H9 (cell line): Measurements from ENCODE around the gene PTPN7. TPM values are rescaled to one million over a fixed set of nuclear protein-coding genes. Genes with fewer than 3 reads are reported as not detected.

Experiments
- DNase-seq: peaks from one replicate; pipeline ENCODE4 v3.0.0-alpha.2; 2017
- H2AFZ ChIP-seq: one replicate; pipeline ENCODE4 v1.6.1; 2013; ENCODE audit warnings: mild to moderate bottlenecking, low read length, control low read depth, moderate library complexity
- H2AK5ac ChIP-seq: 2 replicates; pipeline ENCODE4 v1.6.1; 2013; ENCODE audit warnings: low read length, control low read depth, mixed read lengths; ENCODE audit not compliant: insufficient read length
- H2BK120ac ChIP-seq: one replicate; pipeline ENCODE4 v1.6.1; 2013; ENCODE audit warnings: low read depth, mild to moderate bottlenecking, low read length, control low read depth, inconsistent platforms; ENCODE audit not compliant: poor library complexity, severe bottlenecking
- H2BK12ac ChIP-seq: 2 replicates; pipeline ENCODE4 v1.6.1; 2013; ENCODE audit warnings: low read length, control low read depth, mixed read lengths, low read depth; ENCODE audit not compliant: insufficient read length
- H2BK15ac ChIP-seq: 2 replicates; pipeline ENCODE4 v1.6.1; 2013; ENCODE audit warnings: low read depth, low read length, control low read depth
- H2BK20ac ChIP-seq: one replicate; pipeline ENCODE4 v1.6.1; 2013; ENCODE audit warnings: low read depth, mild to moderate bottlenecking, low read length, control low read depth, inconsistent platforms; ENCODE audit not compliant: poor library complexity, severe bottlenecking
- H2BK5ac ChIP-seq: 2 replicates; pipeline ENCODE4 v1.6.1; 2013; ENCODE audit warnings: low read length, control low read depth, mixed read lengths; ENCODE audit not compliant: insufficient read length
- H3K14ac ChIP-seq: 2 replicates; pipeline ENCODE4 v1.6.1; 2013; ENCODE audit warnings: low read length, control low read depth; ENCODE audit not compliant: insufficient read depth
- H3K18ac ChIP-seq: 2 replicates; pipeline ENCODE4 v1.6.1; 2013; ENCODE audit warnings: low read depth, mild to moderate bottlenecking, mixed read lengths, low read length, control low read depth; ENCODE audit not compliant: insufficient read length
- H3K23ac ChIP-seq: 2 replicates; pipeline ENCODE4 v1.6.1; 2013; ENCODE audit warnings: low read length, control low read depth, mixed read lengths, low read depth; ENCODE audit not compliant: insufficient read length
- H3K23me2 ChIP-seq: 2 replicates; pipeline ENCODE4 v1.6.1; 2013; ENCODE audit warnings: low read depth, mild to moderate bottlenecking, mixed read lengths, low read length, control low read depth; ENCODE audit not compliant: insufficient read length, poor library complexity, severe bottlenecking
- H3K27ac ChIP-seq: 2 replicates; pipeline ENCODE4 v1.5.1; 2013; ENCODE audit warnings: low read length, control low read depth, mixed read lengths, low read depth; ENCODE audit not compliant: insufficient read length
- H3K27me3 ChIP-seq: 2 replicates; pipeline ENCODE4 v1.6.1; 2013; ENCODE audit warnings: low read length, control low read depth, inconsistent platforms; ENCODE audit not compliant: insufficient read depth
- H3K4ac ChIP-seq: 2 replicates; pipeline ENCODE4 v1.6.1; 2013; ENCODE audit warnings: low read depth, mild to moderate bottlenecking, control low read depth, inconsistent platforms, low read length, moderate library complexity
- H3K4me1 ChIP-seq: 2 replicates; pipeline ENCODE4 v1.6.1; 2013; ENCODE audit warnings: low read length, control low read depth, inconsistent platforms; ENCODE audit not compliant: insufficient read depth
- H3K4me2 ChIP-seq: 2 replicates; pipeline ENCODE4 v1.6.1; 2013; ENCODE audit warnings: low read length, control low read depth, mixed read lengths; ENCODE audit not compliant: insufficient read length, insufficient read depth
- H3K56ac ChIP-seq: 2 replicates; pipeline ENCODE4 v1.6.1; 2013; ENCODE audit warnings: low read depth, mild to moderate bottlenecking, mixed read lengths, low read length, control low read depth; ENCODE audit not compliant: insufficient read length
- H3K79me1 ChIP-seq: 2 replicates; pipeline ENCODE4 v1.6.1; 2013; ENCODE audit warnings: low read depth, mild to moderate bottlenecking, moderate library complexity, low read length, control low read depth, inconsistent platforms; ENCODE audit not compliant: insufficient read depth, poor library complexity, severe bottlenecking
- H3K79me2 ChIP-seq: 2 replicates; pipeline ENCODE4 v1.6.1; 2013; ENCODE audit warnings: low read length, control low read depth, inconsistent platforms; ENCODE audit not compliant: insufficient read depth
- H3K9ac ChIP-seq: 2 replicates; pipeline ENCODE4 v1.6.1; 2013; ENCODE audit warnings: low read length, control low read depth, mixed read lengths; ENCODE audit not compliant: insufficient read length; ENCODE audit errors: extremely low read depth
- H3K9me3 ChIP-seq: one replicate; pipeline ENCODE4 v1.6.1; 2013; ENCODE audit warnings: low read depth, low read length, inconsistent platforms; ENCODE audit not compliant: control insufficient read depth
- H3T11ph ChIP-seq: one replicate; pipeline ENCODE4 v1.6.1; 2013; ENCODE audit warnings: mild to moderate bottlenecking, low read length, control low read depth, inconsistent platforms
- H4K20me1 ChIP-seq: one replicate; pipeline ENCODE4 v1.6.1; 2013; ENCODE audit not compliant: control insufficient read depth, insufficient read length, insufficient read depth
- H4K5ac ChIP-seq: 2 replicates; pipeline ENCODE4 v1.6.1; 2013; ENCODE audit warnings: low read depth, mild to moderate bottlenecking, mixed read lengths, low read length, control low read depth; ENCODE audit not compliant: insufficient read length
- H4K8ac ChIP-seq: replicated peaks from 2 replicates; pipeline ENCODE4 v1.6.1; 2013; ENCODE audit warnings: low read length, control low read depth, mixed read lengths, low read depth; ENCODE audit not compliant: insufficient read length
- H4K91ac ChIP-seq: 2 replicates; pipeline ENCODE4 v1.6.1; 2013; ENCODE audit warnings: low read depth, mild to moderate bottlenecking, moderate library complexity, mixed read lengths, low read length, control low read depth; ENCODE audit not compliant: insufficient read length
- H3K27ac Mint-ChIP-seq, 3 experiments: 2 replicates in 2 of 3; 3 replicates in 1 of 3; pipeline ENCODE4 v1.8.0; 2020 to 2021; ENCODE audit warnings: mixed read lengths in 3 of 3, mild to moderate bottlenecking in 1 of 3, moderate library complexity in 1 of 3
- H3K27me3 Mint-ChIP-seq: 2 replicates; pipeline ENCODE4 v1.8.0; 2021; ENCODE audit warnings: low read depth, mild to moderate bottlenecking, moderate library complexity, mixed read lengths
- H3K36me3 Mint-ChIP-seq, 3 experiments: 2 replicates in 2 of 3; 3 replicates in 1 of 3; pipeline ENCODE4 v1.8.0; 2020 to 2021; ENCODE audit warnings: low read depth in 3 of 3, mixed read lengths in 3 of 3; ENCODE audit not compliant: insufficient read depth in 1 of 3
- H3K4me1 Mint-ChIP-seq, 2 experiments: 2 replicates each; pipeline ENCODE4 v1.8.0; 2020; ENCODE audit warnings: mixed read lengths in 2 of 2
- H3K4me3 Mint-ChIP-seq, 2 experiments: 2 replicates in 1 of 2; 3 replicates in 1 of 2; pipeline ENCODE4 v1.8.0; 2020 to 2021; ENCODE audit warnings: mild to moderate bottlenecking in 2 of 2, mixed read lengths in 2 of 2, moderate library complexity in 1 of 2
- H3K9me3 Mint-ChIP-seq, 2 experiments: 2 replicates in 1 of 2; 3 replicates in 1 of 2; pipeline ENCODE4 v1.8.0; 2020; ENCODE audit warnings: mild to moderate bottlenecking in 2 of 2, mixed read lengths in 2 of 2, moderate library complexity in 1 of 2
- CTCF ChIP-seq: fragments of 200-600 bp; sonication (generic); conservative IDR thresholded peaks from 3 replicates; pipeline ENCODE4 v1.8.0; 2021; ENCODE audit warnings: antibody characterized with exemption, mild to moderate bottlenecking
- WGBS: extraction: QIAGEN DNeasy Blood & Tissue Kit; methylation state at CpG from one replicate; pipeline ENCODE4 v1.1.7; 2013; ENCODE audit warnings: missing lambda C conversion rate, low lambda C conversion rate, mixed read lengths; ENCODE audit not compliant: insufficient read length; ENCODE audit errors: extremely low coverage; 5-methylcytosine and 5-hydroxymethylcytosine counted together
- total RNA-seq: library from RNA; stranded (reverse); gene quantifications from 2 replicates; pipeline ENCODE4 v1.2.1, GENCODE V29; 2021

PTPN7 gene
- total RNA-seq, 1 experiment from 2014 or later = 0.72 TPM

DNA sequence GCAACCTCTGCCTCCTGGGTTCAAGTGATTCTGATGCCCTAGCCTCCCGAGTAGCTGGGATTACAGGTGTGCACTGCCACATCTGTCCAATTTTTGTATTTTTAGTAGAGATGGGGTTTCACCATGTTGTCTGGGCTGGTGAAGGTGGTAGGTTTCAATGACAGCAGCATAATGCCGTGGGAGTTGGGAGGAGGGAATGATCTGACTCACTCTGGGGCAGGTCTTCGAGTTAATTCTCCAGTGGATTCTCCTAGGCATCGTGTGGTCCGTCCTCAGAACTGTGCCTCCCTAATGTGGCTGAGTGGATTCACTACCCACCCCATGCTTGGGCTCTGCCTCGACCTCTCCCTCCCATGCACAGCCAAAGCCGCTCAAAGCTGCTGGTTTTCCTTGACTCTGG lies 39.4 kb downstream of the PTPN7 start:
- Histone ChIP-seq H3K23ac (no peak overlapping the region), H3K27me3 (no peaks in the 10 kb centered on the region), H3K9ac (no peak overlapping the region), H3K79me2 (no peaks in the 10 kb centered on the region), H2AFZ (no peak overlapping the region), H3K23me2 (no peaks in the 10 kb centered on the region), H3K4me1 (0 out of 2 replicates have a peak, but pooled peaks cover 2% of the 10 kb centered on the region), H3K56ac (no peak overlapping the region), H2BK12ac (no peak overlapping the region), H3K18ac (no peak overlapping the region), H3K4ac (no peak overlapping the region), H3T11ph (no peak overlapping the region), H2BK120ac (no peak overlapping the region), H4K5ac (no peak overlapping the region), H2AK5ac (no peak overlapping the region), H2BK15ac (no peak overlapping the region), H3K79me1 (no peaks in the 10 kb centered on the region), H4K91ac (no peak overlapping the region), H3K27ac (no peak overlapping the region), H3K14ac (no peak overlapping the region; the same call in 1 of the 2 replicates), H3K9me3 (no peaks in the 10 kb centered on the region), H4K20me1 (no peaks in the 10 kb centered on the region), H3K4me2 (no peak overlapping the region), H4K8ac (no peak overlapping the region), H2BK5ac (no peak overlapping the region), H2BK20ac (no peak overlapping the region)
- no peak for TF ChIP-seq CTCF
- no peak for DNase-seq
- H3K4me3 Mint-ChIP-seq = no peak overlapping the region; a peak in 1 of 5 replicates
- WGBS = no CpG with 5 or more reads among the region's 7 CpGs
- peaks cover 13 to 14% of the 10 kb centered on the region in 2 experiments for H3K4me1 Mint-ChIP-seq
- peak overlapping the region in 2 of 3 experiments; percentile 24 to 70; a peak in 2 of 7 replicates for H3K27ac Mint-ChIP-seq
- H3K9me3 Mint-ChIP-seq = no peaks in the 10 kb centered on the region
- no peaks in the 10 kb centered on the region for H3K36me3 Mint-ChIP-seq
- H3K27me3 Mint-ChIP-seq = peaks cover 5% of the 10 kb centered on the region
